NCI-H2196 (cell line): ENCODE results near the gene DDT.
"Not testable (repeated sequence)": the region's sequence is repeated elsewhere in the genome, so short reads cannot be mapped to it uniquely, and the experiment has no call there.

Experiments
- DNase-seq: peaks from one replicate; lab custom pipeline; 2025; ENCODE audit not compliant: unreplicated experiment; lab: John Stamatoyannopoulos, UW

DDT gene

DNA sequence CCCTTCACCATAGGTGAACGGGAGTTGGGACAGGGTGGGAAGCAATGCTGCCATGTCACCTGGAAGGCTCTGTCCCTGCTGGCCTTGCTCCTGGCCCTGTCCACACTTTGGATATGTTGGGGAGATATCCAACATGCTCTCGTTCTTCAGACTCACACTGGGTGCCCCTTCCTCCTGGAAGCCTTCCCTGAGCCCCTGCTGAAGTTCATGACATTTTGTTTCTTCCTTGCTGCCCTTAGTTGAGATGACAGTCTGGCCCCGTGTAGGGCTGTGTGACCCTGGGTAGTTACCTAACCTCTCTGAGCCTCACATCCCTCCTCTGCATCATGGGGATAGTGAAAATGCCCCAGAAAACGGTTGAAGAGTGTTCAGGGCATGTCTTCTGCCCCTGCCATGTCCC is 20.8 kb downstream of the DDT start:
- not testable (repeated sequence) for DNase-seq

DNA sequence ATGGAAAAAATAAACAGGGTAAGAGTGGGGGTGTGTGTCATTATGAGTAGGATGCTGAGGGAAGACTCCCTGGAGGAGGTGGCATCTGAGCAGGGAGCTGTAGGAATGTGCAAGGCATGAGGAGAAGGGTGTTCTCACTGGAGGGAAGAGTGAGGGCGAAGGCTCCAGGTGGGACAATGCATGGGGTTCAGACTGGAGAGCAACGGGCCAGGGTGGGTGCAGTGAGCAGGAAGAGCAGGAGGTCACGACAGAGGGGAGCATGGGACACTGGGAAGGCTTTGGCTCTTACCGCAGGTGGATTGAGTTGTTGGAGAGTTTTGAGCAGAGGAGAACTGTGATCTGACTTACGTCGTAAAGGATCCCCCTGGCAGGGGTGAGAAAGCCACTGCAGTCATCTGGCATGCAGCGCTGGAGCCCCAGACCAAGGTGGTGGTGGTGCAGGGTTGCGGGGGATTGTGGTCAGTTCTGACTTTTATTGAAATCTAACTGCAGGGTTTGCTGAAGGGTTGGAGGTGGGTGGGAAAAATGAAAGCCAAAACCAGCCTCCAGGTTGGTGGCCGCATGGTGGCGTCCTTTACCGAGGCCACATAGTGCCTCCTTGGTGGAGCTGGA is 21.3 kb downstream of the DDT start:
- not testable (repeated sequence) for DNase-seq

DNA sequence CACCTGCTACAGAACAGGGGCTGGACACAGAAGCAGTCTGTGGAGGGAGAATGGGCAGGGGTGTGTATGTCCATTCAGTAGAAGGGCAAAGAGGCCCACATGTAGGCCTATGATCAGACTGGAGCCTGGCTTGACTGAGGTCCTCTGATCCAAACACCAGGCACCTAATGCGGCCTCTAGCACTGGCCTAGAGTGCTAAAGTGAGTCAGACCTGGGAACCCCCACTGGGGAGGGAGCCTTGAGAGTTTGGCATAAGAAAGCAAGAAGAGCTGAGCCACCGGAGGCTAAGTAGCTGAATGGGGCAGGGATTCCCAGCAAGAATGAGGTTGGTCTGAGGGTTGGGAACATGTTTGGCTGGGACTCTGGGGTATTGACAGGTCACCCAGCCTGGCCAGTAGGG is 22.9 kb downstream of the DDT start:
- DNase-seq: not testable (repeated sequence)

DNA sequence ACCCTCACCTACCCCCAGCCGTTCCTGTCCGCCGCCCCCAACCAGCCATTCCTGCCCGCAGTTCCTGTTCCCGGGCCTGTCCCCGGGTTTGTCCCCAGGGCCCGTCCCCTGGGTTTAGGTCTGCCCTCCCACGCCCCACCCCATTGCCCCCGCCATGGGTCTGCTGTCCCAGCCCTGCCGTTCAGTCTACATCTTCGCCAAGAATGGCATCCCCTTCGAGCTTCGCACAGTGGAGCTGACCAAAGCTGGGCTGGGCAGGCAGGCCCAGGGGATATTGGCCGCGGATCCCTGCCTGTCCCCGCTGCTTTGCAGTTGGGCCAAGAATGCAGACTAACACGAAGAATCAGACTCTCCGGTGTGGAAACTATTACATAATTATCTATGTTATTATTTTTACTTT is 24.5 kb downstream of the DDT start:
- DNase-seq: not testable (repeated sequence)

- DNase-seq: not testable (repeated sequence)
Observed at GRCh38 chr22:23947391-23947790, 26.9 kb downstream of the DDT start.

- not testable (repeated sequence) for DNase-seq
Observed at GRCh38 chr22:23940166-23940565, 34.1 kb downstream of the DDT start.

- DNase-seq: no peak
Observed at GRCh38 chr22:23939017-23939357, 35.3 kb downstream of the DDT start.

GRCh38 chr22:23938328-23939016 is 35.8 kb downstream of the DDT start:
- no peak for DNase-seq

DNA sequence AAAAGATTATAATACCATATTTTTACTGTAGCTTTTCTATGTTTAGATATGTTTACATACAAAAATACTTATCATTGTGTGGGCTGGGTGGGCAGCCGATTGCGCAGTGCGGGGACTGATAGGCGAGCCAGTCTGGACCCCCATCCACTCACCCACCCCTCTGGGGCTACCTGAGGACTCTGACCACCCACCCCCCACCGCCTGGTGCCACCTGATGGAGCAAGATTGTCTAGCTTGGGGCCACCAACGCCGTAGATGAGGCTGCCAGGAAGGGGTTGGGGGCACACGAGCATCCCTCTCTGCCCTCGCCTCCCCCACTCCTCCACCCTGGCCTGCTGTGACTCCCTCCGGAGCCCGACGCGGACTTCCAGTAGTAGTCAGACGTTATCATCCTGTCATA is 47.7 kb downstream of the DDT start:
- no peak for DNase-seq

DNA sequence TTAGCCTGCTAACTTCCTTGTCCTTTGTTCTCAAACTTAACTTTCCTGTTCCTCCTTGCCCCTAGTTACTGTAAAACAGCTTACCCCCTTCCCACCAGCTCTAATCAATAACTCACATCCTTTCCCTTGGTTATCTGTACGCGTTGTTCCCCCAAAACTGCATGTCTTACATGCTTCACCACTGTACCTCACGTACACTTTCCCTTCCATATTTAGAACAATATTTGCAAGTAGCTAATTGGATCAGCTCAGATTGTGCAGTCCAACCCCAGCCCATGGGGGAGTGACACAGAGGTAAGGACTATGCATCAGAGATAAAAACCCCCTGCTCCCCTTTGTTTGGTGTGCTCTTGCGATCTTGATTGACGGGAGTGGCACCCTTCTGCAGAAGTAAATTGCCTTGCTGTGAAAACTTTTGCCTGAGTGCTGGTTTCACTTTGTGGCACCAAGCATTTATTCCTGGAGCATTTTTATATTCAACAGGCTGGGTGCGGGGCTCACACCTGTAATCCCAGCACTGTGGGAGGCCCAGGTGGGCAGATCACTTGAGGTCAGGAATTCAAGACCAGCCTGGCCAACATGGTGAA is 49.1 kb downstream of the DDT start:
- no peak for DNase-seq

GRCh38 chr22:23922921-23923320 is 51.3 kb downstream of the DDT start:
- no peak for DNase-seq

DNA sequence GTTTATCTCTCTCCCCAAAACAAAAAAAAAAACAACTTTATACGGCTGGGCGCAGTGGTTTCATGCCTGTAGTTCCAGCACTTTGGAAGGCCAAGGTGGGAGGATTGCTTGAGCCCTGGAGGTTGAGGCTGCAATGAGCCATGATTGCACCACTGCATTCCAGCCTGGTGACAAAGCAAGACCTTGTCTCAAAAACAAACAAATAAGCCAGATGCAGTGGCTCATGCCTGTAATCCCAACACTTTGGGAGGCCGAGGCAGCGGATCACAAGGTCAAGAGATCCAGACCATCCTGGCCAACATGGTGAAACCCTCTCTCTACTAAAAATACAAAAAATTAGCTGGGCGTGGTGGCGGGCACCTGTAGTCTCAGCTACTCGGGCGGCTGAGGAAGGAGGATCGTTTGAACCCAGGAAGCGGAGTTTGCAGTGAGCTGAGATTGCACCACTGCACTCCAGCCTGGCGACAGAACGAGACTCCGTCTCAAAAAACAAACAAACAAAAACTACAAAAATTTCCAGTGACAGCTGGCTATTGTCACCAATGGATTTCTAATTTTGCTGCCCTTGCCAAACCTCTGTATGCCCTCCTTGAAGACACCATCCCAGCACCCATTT is 52.5 kb downstream of the DDT start:
- not testable (repeated sequence) for DNase-seq
